GM21526 (cell line): ENCODE measurements around the gene GET4.
"Not testable (repeated sequence)": the region's sequence is repeated elsewhere in the genome, so short reads cannot be mapped to it uniquely, and the experiment has no call there.

Source experiments
- ATAC-seq: cut with Tn5 transposase; IDR thresholded peaks from one replicate; pipeline ENCODE4 v1.9.1; 2021; ENCODE audit warnings: moderate library complexity; ENCODE audit not compliant: unreplicated experiment, low FRiP score

Gene GET4

GRCh38 chr7:939843-940242 lies 63.5 kb downstream of the GET4 start:
- no peak for ATAC-seq

- no peak for ATAC-seq
These were observed 64.5 kb downstream of the GET4 start for GRCh38 chr7:940599-941408.

GRCh38 chr7:943793-944192 lies 67.4 kb downstream of the GET4 start:
- ATAC-seq: not testable (repeated sequence)

DNA sequence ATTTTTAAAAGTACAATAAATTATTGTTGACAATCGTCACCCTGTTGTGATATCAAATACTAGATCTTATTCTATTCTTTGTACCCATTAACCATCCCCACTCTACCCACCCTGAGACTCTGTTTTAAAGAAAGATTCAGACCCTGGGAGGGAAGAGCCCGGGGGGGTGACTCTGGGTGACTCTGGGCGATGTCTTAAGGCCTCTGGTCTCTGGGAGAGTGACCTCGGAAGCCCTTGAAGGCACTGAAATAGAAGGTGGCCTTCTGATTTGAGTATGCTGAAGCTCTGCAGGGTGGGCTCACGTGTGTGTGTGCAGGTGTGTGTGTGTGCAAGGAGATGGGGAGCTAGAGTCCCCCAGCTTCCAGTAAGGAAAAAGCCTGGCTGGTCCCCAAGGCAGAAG lies 68.4 kb downstream of the GET4 start:
- ATAC-seq: no peak

GRCh38 chr7:945147-945555 lies 68.8 kb downstream of the GET4 start:
- ATAC-seq: no peak

GRCh38 chr7:945556-946255 lies 69.4 kb downstream of the GET4 start:
- ATAC-seq: no peak
